Measurements from ENCODE around the gene APBB1IP. TPM values are rescaled to one million over a fixed set of nuclear protein-coding genes. Genes with fewer than 3 reads are reported as not detected.
"Not testable (repeated sequence)": the region's sequence is repeated elsewhere in the genome, so short reads cannot be mapped to it uniquely, and the experiment has no call there.

APBB1IP gene
- total and polyA plus RNA-seq, 3 experiments from 2014 or later = 47.7 to 72.3 (median 48.9) TPM

- Histone ChIP-seq H3K9me3 (ENCODE audit: low read length) (no peaks in the 10 kb centered on the region), H3K36me3 (ENCODE audit: insufficient read depth, low read length) (peaks cover 6% of the 10 kb centered on the region), H3K27me3 (ENCODE audit: insufficient read depth, low read length, poor library complexity, severe bottlenecking) (no peaks in the 10 kb centered on the region), H3K4me3 (ENCODE audit: low read length) (no peak overlapping the region), H3K27ac (ENCODE audit: low read depth, low read length) (no peak overlapping the region), H3K4me1 (ENCODE audit: insufficient read depth, low read length) (peaks cover 61% of the 10 kb centered on the region)
- no peak for DNase-seq
- Mint-ChIP-seq H3K36me3 (peaks cover 12 to 52% (median 18%) of the 10 kb centered on the region in 3 donors), H3K27me3 (no peaks in the 10 kb centered on the region), H3K4me3 (peak overlapping the region in 5 of 7 donors; percentile 1 to 63 (median 27)), H3K9me3 (no peaks in the 10 kb centered on the region), H3K4me1 (peaks cover 74 to 82% (median 80%) of the 10 kb centered on the region in 3 donors), H3K27ac (peak overlapping the region; percentile 67 to 91 (median 77))
- CTCF ChIA-PET = interaction anchor here (1.7 kb wide), 1 partner anchor 10 kb away, joined by 8 read pairs; no protein-coding TSS in a partner anchor
- POLR2A ChIA-PET = interaction anchor here (0.7 to 1.8 kb wide), 3 partner anchors 10 to 194 kb away, joined by 7 to 11 read pairs (median 8); no protein-coding TSS in a partner anchor
These were observed 18.9 kb downstream of the APBB1IP start for GRCh38 chr10:26457088-26457487.

- Histone ChIP-seq H3K4me3 (ENCODE audit: low read length) (no peak overlapping the region), H3K27me3 (ENCODE audit: insufficient read depth, low read length, poor library complexity, severe bottlenecking) (no peaks in the 10 kb centered on the region), H3K9me3 (ENCODE audit: low read length) (no peaks in the 10 kb centered on the region), H3K36me3 (ENCODE audit: insufficient read depth, low read length) (peaks cover 3% of the 10 kb centered on the region), H3K27ac (ENCODE audit: low read depth, low read length) (no peak overlapping the region), H3K4me1 (ENCODE audit: insufficient read depth, low read length) (peaks cover 59% of the 10 kb centered on the region)
- H3K27ac Mint-ChIP-seq = peak overlapping the region in 3 of 8 donors; percentile 18 to 85 (median 39)
- no peaks in the 10 kb centered on the region for H3K27me3 Mint-ChIP-seq
- H3K9me3 Mint-ChIP-seq = no peaks in the 10 kb centered on the region
- ChIA-PET POLR2A (interaction anchor here (0.6 kb wide), 1 partner anchor 22 kb away, joined by 3 read pairs; no protein-coding TSS in a partner anchor), CTCF (no interaction called here)
- H3K36me3 Mint-ChIP-seq = peaks cover 7 to 50% (median 18%) of the 10 kb centered on the region in 3 donors
- H3K4me1 Mint-ChIP-seq = peaks cover 76 to 83% (median 80%) of the 10 kb centered on the region in 3 donors
- DNase-seq = no peak
- H3K4me3 Mint-ChIP-seq = peak overlapping the region in 2 of 7 donors; percentile 4 to 6
These were observed 22.6 kb downstream of the APBB1IP start for GRCh38 chr10:26460736-26461135.

GRCh38 chr10:26463986-26464385 is 25.8 kb downstream of the APBB1IP start:
- Mint-ChIP-seq H3K4me3 (peak overlapping the region in 1 of 7 donors; percentile 36), H3K27ac (peak overlapping the region; percentile 28 to 82 (median 68)), H3K9me3 (no peaks in the 10 kb centered on the region), H3K4me1 (peaks cover 76 to 88% (median 85%) of the 10 kb centered on the region in 3 donors), H3K27me3 (no peaks in the 10 kb centered on the region), H3K36me3 (peaks cover 7 to 53% (median 8%) of the 10 kb centered on the region in 3 donors)
- no peaks in the 10 kb centered on the region for H3K27me3 ChIP-seq (ENCODE audit: insufficient read depth, low read length, poor library complexity, severe bottlenecking)
- CTCF ChIA-PET = no interaction called here
- H3K27ac ChIP-seq (ENCODE audit: low read depth, low read length) = no peak overlapping the region
- POLR2A ChIA-PET = no interaction called here
- H3K4me1 ChIP-seq (ENCODE audit: insufficient read depth, low read length) = peaks cover 58% of the 10 kb centered on the region
- H3K4me3 ChIP-seq (ENCODE audit: low read length) = no peak overlapping the region
- H3K36me3 ChIP-seq (ENCODE audit: insufficient read depth, low read length) = peaks cover 3% of the 10 kb centered on the region
- DNase-seq = no peak
- no peaks in the 10 kb centered on the region for H3K9me3 ChIP-seq (ENCODE audit: low read length)

- ChIA-PET CTCF (no interaction called here), POLR2A (no interaction called here)
- Mint-ChIP-seq H3K4me1 (peaks cover 82 to 96% (median 92%) of the 10 kb centered on the region in 3 donors), H3K27me3 (no peaks in the 10 kb centered on the region), H3K27ac (peak overlapping the region in 5 of 8 donors; percentile 28 to 70 (median 52)), H3K9me3 (no peaks in the 10 kb centered on the region), H3K36me3 (peaks cover 7 to 50% (median 8%) of the 10 kb centered on the region in 3 donors), H3K4me3 (peak overlapping the region in 2 of 7 donors; percentile 8 to 59)
- Histone ChIP-seq H3K27ac (ENCODE audit: low read depth, low read length) (no peak overlapping the region), H3K9me3 (ENCODE audit: low read length) (no peaks in the 10 kb centered on the region), H3K4me1 (ENCODE audit: insufficient read depth, low read length) (peaks cover 61% of the 10 kb centered on the region), H3K4me3 (ENCODE audit: low read length) (no peak overlapping the region), H3K27me3 (ENCODE audit: insufficient read depth, low read length, poor library complexity, severe bottlenecking) (no peaks in the 10 kb centered on the region), H3K36me3 (ENCODE audit: insufficient read depth, low read length) (peaks cover 3% of the 10 kb centered on the region)
- DNase-seq = no peak
These were observed 26.6 kb downstream of the APBB1IP start for GRCh38 chr10:26464632-26465280.

GRCh38 chr10:26466531-26466930 is 28.4 kb downstream of the APBB1IP start:
- ChIA-PET POLR2A (interaction anchor here (0.7 kb wide), 1 partner anchor 10 kb away, joined by 8 read pairs; no protein-coding TSS in a partner anchor), CTCF (interaction anchor here (0.8 to 2.6 kb wide), 4 partner anchors 9 to 17 kb away, joined by 3 to 8 read pairs (median 5); no protein-coding TSS in a partner anchor)
- H3K4me1 Mint-ChIP-seq = peaks cover 84 to 97% (median 96%) of the 10 kb centered on the region in 3 donors
- H3K4me3 ChIP-seq (ENCODE audit: low read length); H3K27ac ChIP-seq (ENCODE audit: low read depth, low read length); H3K9me3 ChIP-seq (ENCODE audit: low read length); DNase-seq; H3K36me3 ChIP-seq (ENCODE audit: insufficient read depth, low read length); H3K27me3 Mint-ChIP-seq; H3K9me3 Mint-ChIP-seq; H3K27me3 ChIP-seq (ENCODE audit: insufficient read depth, low read length, poor library complexity, severe bottlenecking): not testable (repeated sequence)
- peak overlapping the region in 7 of 8 donors; percentile 43 to 91 (median 74) for H3K27ac Mint-ChIP-seq
- H3K36me3 Mint-ChIP-seq = peaks cover 0 to 43% (median 7%) of the 10 kb centered on the region in 3 donors
- peaks cover 79% of the 10 kb centered on the region for H3K4me1 ChIP-seq (ENCODE audit: insufficient read depth, low read length)
- H3K4me3 Mint-ChIP-seq = peak overlapping the region in 3 of 7 donors; percentile 6 to 25 (median 7)

- H3K27me3 Mint-ChIP-seq = no peaks in the 10 kb centered on the region
- Histone ChIP-seq H3K27me3 (ENCODE audit: insufficient read depth, low read length, poor library complexity, severe bottlenecking) (no peaks in the 10 kb centered on the region), H3K36me3 (ENCODE audit: insufficient read depth, low read length) (peaks cover 2% of the 10 kb centered on the region), H3K27ac (ENCODE audit: low read depth, low read length) (no peak overlapping the region), H3K9me3 (ENCODE audit: low read length) (no peaks in the 10 kb centered on the region), H3K4me3 (ENCODE audit: low read length) (no peak overlapping the region), H3K4me1 (ENCODE audit: insufficient read depth, low read length) (peaks cover 84% of the 10 kb centered on the region)
- peaks cover 0 to 45% (median 10%) of the 10 kb centered on the region in 3 donors for H3K36me3 Mint-ChIP-seq
- POLR2A ChIA-PET = interaction anchor here (0.5 to 1.5 kb wide), 5 partner anchors 15 to 25 kb away, joined by 3 to 9 read pairs (median 4); no protein-coding TSS in a partner anchor
- peak in 1 of 5 donors; percentile 36 for DNase-seq
- CTCF ChIA-PET = interaction anchor here (0.8 to 2.6 kb wide), 8 partner anchors 10 to 687 kb away, joined by 3 to 8 read pairs (median 4); partner anchors contain the start of genes MASTL and YME1L1
- peaks cover 85 to 98% (median 97%) of the 10 kb centered on the region in 3 donors for H3K4me1 Mint-ChIP-seq
- peak overlapping the region; percentile 13 to 82 (median 52) for H3K4me3 Mint-ChIP-seq
- no peaks in the 10 kb centered on the region for H3K9me3 Mint-ChIP-seq
- peak overlapping the region; percentile 43 to 83 (median 75) for H3K27ac Mint-ChIP-seq
These were observed 29.5 kb downstream of the APBB1IP start for GRCh38 chr10:26467639-26468038.

- Histone ChIP-seq H3K4me1 (ENCODE audit: insufficient read depth, low read length) (peaks cover 84% of the 10 kb centered on the region), H3K4me3 (ENCODE audit: low read length) (peak overlapping the region; percentile 42), H3K36me3 (ENCODE audit: insufficient read depth, low read length) (no peaks in the 10 kb centered on the region), H3K27ac (ENCODE audit: low read depth, low read length) (no peak overlapping the region), H3K27me3 (ENCODE audit: insufficient read depth, low read length, poor library complexity, severe bottlenecking) (no peaks in the 10 kb centered on the region), H3K9me3 (ENCODE audit: low read length) (no peaks in the 10 kb centered on the region)
- Mint-ChIP-seq H3K9me3 (no peaks in the 10 kb centered on the region), H3K27me3 (no peaks in the 10 kb centered on the region), H3K4me3 (peak overlapping the region in 5 of 7 donors; percentile 4 to 84 (median 52)), H3K36me3 (peaks cover 0 to 43% (median 10%) of the 10 kb centered on the region in 3 donors), H3K4me1 (peaks cover 85 to 98% (median 97%) of the 10 kb centered on the region in 3 donors), H3K27ac (peak overlapping the region in 6 of 8 donors; percentile 24 to 97 (median 80))
- CTCF ChIA-PET = interaction anchor here (0.8 to 2.6 kb wide), 6 partner anchors 11 to 686 kb away, joined by 3 to 8 read pairs (median 4); partner anchors contain the start of genes MASTL and YME1L1
- no peak for DNase-seq
- POLR2A ChIA-PET = interaction anchor here (1.0 to 1.5 kb wide), 6 partner anchors 15 to 26 kb away, joined by 3 to 6 read pairs (median 4); no protein-coding TSS in a partner anchor
These were observed 30.1 kb downstream of the APBB1IP start for GRCh38 chr10:26468291-26468690.

Data from CD8-positive, alpha-beta memory T cell (primary cell).